ENCODE results near the gene SLC35G6. TPM values are rescaled to one million over a fixed set of nuclear protein-coding genes. Genes with fewer than 3 reads are reported as not detected.

Gene SLC35G6
- total and polyA plus RNA-seq, 2 of the 13 experiments (the other 11 are each of a cell fraction or from before 2014, with no cell fraction given), result 0.07 TPM; not detected in 1

- peak; percentile 16; the same call in 1 of the 2 replicates for TF ChIP-seq ZXDC (CRISPR knock-in tag; IDR thresholded peaks at IDR 0.05)
- TF ChIP-seq ZNF256 (CRISPR knock-in tag; conservative IDR thresholded peaks at IDR 0.05), result no peak
- peak; percentile 91 for TF ChIP-seq ZNF501 (CRISPR knock-in tag; IDR thresholded peaks at IDR 0.05)
- TF ChIP-seq CREM (IDR thresholded peaks at IDR 0.05), result peak; percentile 84
- no peak for TF ChIP-seq CREM (CRISPR knock-in tag; IDR thresholded peaks at IDR 0.05)
- TF ChIP-seq CTCF (CRISPR knock-in tag; IDR thresholded peaks at IDR 0.05), result peak; percentile 52
- 0 out of 2 replicates have a peak, but pooled peaks have one; percentile 38 for TF ChIP-seq SP140L (CRISPR knock-in tag; IDR thresholded peaks at IDR 0.05; ENCODE audit: borderline replicate concordance)
- TF ChIP-seq YY1 (IDR thresholded peaks at IDR 0.05; ENCODE audit: insufficient read depth, insufficient replicate concordance, low read depth, low read length), result peak; percentile 90
- TF ChIP-seq ZNF18 (CRISPR knock-in tag; IDR thresholded peaks at IDR 0.05; ENCODE audit: insufficient replicate concordance), result no peak
- peak; percentile 60 for TF ChIP-seq MTF2 (CRISPR knock-in tag; IDR thresholded peaks at IDR 0.05; ENCODE audit: borderline replicate concordance)
- TF ChIP-seq ZNF235 (CRISPR knock-in tag; IDR thresholded peaks at IDR 0.05; ENCODE audit: borderline replicate concordance), result peak; percentile 54; the same call in 1 of the 2 replicates
- TF ChIP-seq IKZF5 (CRISPR knock-in tag; IDR thresholded peaks at IDR 0.05), result 0 out of 2 replicates have a peak, but pooled peaks have one; percentile 38
- no peak for TF ChIP-seq NCOA2 (CRISPR knock-in tag; IDR thresholded peaks at IDR 0.05)
- TF ChIP-seq KDM5A (IDR thresholded peaks at IDR 0.05; ENCODE audit: borderline replicate concordance, low read length), result 0 out of 2 replicates have a peak, but pooled peaks have one; percentile 52
- TF ChIP-seq AKAP8 (CRISPR knock-in tag; IDR thresholded peaks at IDR 0.05), result 0 out of 2 replicates have a peak, but pooled peaks have one; percentile 7
- TF ChIP-seq NCOA1 (CRISPR knock-in tag; IDR thresholded peaks at IDR 0.05), result peak; percentile 71; the same call in 1 of the 2 replicates
- peak; percentile 83 for TF ChIP-seq ZNF414 (CRISPR knock-in tag; IDR thresholded peaks at IDR 0.05)
- TF ChIP-seq HDAC1 (CRISPR knock-in tag; IDR thresholded peaks at IDR 0.05), result peak; percentile 26; the same call in 1 of the 2 replicates
- no peak for TF ChIP-seq ZMYM2 (CRISPR knock-in tag; IDR thresholded peaks at IDR 0.05)
- peak; percentile 43; the same call in 1 of the 2 replicates for TF ChIP-seq FOXC1 (CRISPR knock-in tag; IDR thresholded peaks at IDR 0.05; ENCODE audit: borderline replicate concordance)
- TF ChIP-seq RARG (CRISPR knock-in tag; IDR thresholded peaks at IDR 0.05; ENCODE audit: low read depth), result 0 out of 2 replicates have a peak, but pooled peaks have one; percentile 11
Observed at GRCh38 chr17:7483255-7484066, 2.2 kb downstream of the SLC35G6 start (continued).

Measured in HepG2 (cell line).